ENCODE data around the gene SNCA. TPM values are rescaled to one million over a fixed set of nuclear protein-coding genes. Genes with fewer than 3 reads are reported as not detected.

The SNCA gene
- total and polyA plus RNA-seq, 2 of the 8 experiments (the other 6 are each of a cell fraction or from before 2014, with no cell fraction given) = 8.5 to 16.8 TPM

DNA sequence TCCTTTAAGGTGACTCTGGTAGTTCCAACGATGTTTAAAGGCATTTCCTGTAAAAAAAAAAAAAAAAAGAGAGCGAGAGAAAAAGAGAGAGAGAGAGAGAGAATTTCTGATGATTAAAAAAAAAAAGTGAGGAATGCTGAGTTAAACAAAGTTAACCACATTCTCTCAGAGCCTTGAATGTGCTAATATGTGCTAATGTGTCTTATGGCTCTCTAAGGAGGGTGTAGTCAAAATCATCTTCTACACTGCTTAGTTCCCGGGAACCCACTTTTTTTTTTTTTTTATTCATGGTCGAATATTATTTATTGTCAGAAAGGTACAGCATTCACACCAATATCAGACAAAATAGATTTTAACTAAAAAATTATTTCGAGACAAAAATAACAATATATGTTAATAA is 111.7 kb downstream of the SNCA start:
- Histone ChIP-seq H3K4me3 (ENCODE audit: extremely low read depth in 1 of 4, insufficient read depth in 2 of 4, low read depth in 3 of 4, low read length in 4 of 4) (no peak overlapping the region), H4K8ac (ENCODE audit: extremely low read depth, insufficient read depth, low read length) (no peak overlapping the region), H3K79me1 (ENCODE audit: low read depth, low read length) (no peaks in the 10 kb centered on the region), H4K20me1 (replicated peaks in 1 of 2; ENCODE audit: control insufficient read depth in 1 of 2, insufficient read depth in 2 of 2, low read length in 2 of 2) (no peaks in the 10 kb centered on the region), H3K18ac (ENCODE audit: extremely low read depth, low read length) (no peak overlapping the region), H2BK15ac (ENCODE audit: low read length) (no peak overlapping the region), H2AK5ac (ENCODE audit: low read depth, low read length) (no peak overlapping the region), H2BK120ac (replicated peaks; ENCODE audit: low read depth, low read length) (no peak overlapping the region), H2BK12ac (ENCODE audit: low read depth, low read length) (no peak overlapping the region), H3K9ac (replicated peaks in 1 of 4; ENCODE audit: extremely low read depth in 1 of 4, low read depth in 3 of 4, low read length in 3 of 4) (no peak overlapping the region), H3K36me3 (ENCODE audit: control insufficient read depth in 2 of 4, insufficient read depth in 4 of 4, low read length in 3 of 4) (no peaks in the 10 kb centered on the region; a peak in 1 of 8 replicates), H3K23me2 (ENCODE audit: low read depth, low read length) (no peaks in the 10 kb centered on the region), H3K27me3 (replicated peaks in 1 of 4; ENCODE audit: control insufficient read depth in 3 of 4, extremely low read depth in 1 of 4, insufficient read depth in 3 of 4, low read length in 3 of 4) (no peaks in the 10 kb centered on the region), H3K27ac (ENCODE audit: low read depth, low read length) (no peak overlapping the region), H3K4me2 (ENCODE audit: insufficient read depth in 1 of 2, low read depth in 2 of 2, low read length in 2 of 2) (no peak overlapping the region), H3K23ac (ENCODE audit: insufficient read length) (no peak overlapping the region), H3K4me1 (replicated peaks in 1 of 4; ENCODE audit: control insufficient read depth in 3 of 4, insufficient read depth in 4 of 4, low read length in 3 of 4) (no peaks in the 10 kb centered on the region), H3K79me2 (ENCODE audit: control insufficient read depth in 1 of 2, insufficient read depth in 2 of 2, low read length in 2 of 2) (no peaks in the 10 kb centered on the region), H2AFZ (ENCODE audit: low read length) (no peak overlapping the region), H3K56ac (replicated peaks; ENCODE audit: insufficient read length, low read depth, low read length) (no peak overlapping the region), H2BK20ac (ENCODE audit: low read length) (no peak overlapping the region), H4K91ac (replicated peaks; ENCODE audit: insufficient read length, low read length) (no peak overlapping the region), H2BK5ac (ENCODE audit: low read depth, low read length) (no peak overlapping the region), H4K5ac (ENCODE audit: insufficient read length, low read depth, low read length) (no peak overlapping the region), H3K4ac (replicated peaks; ENCODE audit: insufficient read length, low read depth, low read length) (no peak overlapping the region), H3K9me3 (ENCODE audit: insufficient read depth in 2 of 2, low read depth in 1 of 2, low read length in 1 of 2) (no peaks in the 10 kb centered on the region), H3K14ac (ENCODE audit: insufficient read length) (no peak overlapping the region)
- WGBS, 2 experiments (ENCODE audit: extremely low coverage in 1 of 2, insufficient coverage in 1 of 2, insufficient read length in 1 of 2, insufficient replicate concordance in 2 of 2, low coverage in 1 of 2, low lambda C conversion rate in 2 of 2, missing lambda C conversion rate in 1 of 2) = 65% methylated on average over 3 of the region's 5 CpGs; no CpG with 5 or more reads in 1 of the 2 experiments
- DNase-seq (ENCODE audit: low read depth in 1 of 2, low spot score in 2 of 2) (no peak), FAIRE-seq (no peak)
- TF ChIP-seq RFX5 (IDR thresholded peaks at IDR 0.05; ENCODE audit: borderline replicate concordance, low read depth, low read length) (no peak), CEBPB (IDR thresholded peaks at IDR 0.05; ENCODE audit: low read depth, low read length) (no peak), YY1 (IDR thresholded peaks at IDR 0.05; ENCODE audit: low read depth, low read length) (no peak), TAF7 (optimal IDR thresholded peaks at IDR 0.05; ENCODE audit: borderline replicate concordance, low read depth, low read length) (no peak), EZH2 (IDR thresholded peaks at IDR 0.05; ENCODE audit: low read depth, low read length, severe bottlenecking) (no peak)
- ChIA-PET CTCF (ENCODE audit: partially characterized antibody) (interaction anchor here (1.4 kb wide), 1 partner anchor 30 kb away, joined by 4 read pairs; no protein-coding TSS in a partner anchor), POLR2A (ENCODE audit: partially characterized antibody) (no interaction called here)
